DMS53 (cell line): Measurements from ENCODE around the gene ARID1B.

Source experiments
- DNase-seq: peaks from one replicate; lab custom pipeline; 2025; lab: John Stamatoyannopoulos, UW

The ARID1B gene

DNA sequence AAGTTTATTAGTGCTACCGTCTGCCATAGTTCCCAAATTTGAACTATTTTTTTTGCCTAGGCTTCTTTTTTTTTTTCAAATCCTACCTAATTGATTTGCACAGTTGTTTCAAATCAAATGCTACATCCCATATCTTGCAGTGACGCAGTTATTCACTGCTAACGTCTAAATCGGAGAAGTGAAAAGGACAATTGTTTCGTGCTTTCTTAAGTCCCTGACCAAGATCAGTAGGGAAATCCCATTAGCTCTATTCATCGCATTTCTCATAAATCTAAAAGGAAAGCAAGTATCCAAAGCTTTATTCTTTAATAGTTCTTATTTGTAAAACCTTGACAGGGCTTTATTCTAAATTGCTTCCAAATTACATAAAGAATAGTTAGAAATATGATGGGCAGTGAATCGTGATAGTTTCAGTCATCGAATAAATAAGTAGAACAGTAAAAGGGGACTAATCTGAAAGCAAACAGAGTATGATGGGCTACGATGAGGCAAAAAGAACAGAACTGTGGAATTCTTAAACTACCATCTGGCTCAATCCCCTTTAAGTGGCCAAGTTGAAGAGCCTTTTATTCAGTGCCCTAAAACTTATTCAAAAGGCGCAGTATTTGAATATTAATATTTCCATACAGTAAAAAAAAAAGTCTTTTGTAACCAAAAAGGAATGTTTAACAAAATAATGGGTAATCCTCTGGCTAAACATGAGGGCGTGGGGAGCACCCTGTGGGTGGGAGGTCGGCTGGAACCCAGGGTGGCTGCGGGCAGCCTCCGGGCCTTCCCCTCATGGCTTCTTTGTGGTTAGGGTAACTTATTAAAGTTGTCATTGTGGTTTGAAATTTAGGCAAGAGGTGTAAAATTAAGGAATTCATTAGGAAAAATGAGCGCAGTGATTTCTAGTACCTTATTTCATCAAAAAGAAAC is 3.0 kb upstream of the ARID1B start:
- DNase-seq = no peak

DNA sequence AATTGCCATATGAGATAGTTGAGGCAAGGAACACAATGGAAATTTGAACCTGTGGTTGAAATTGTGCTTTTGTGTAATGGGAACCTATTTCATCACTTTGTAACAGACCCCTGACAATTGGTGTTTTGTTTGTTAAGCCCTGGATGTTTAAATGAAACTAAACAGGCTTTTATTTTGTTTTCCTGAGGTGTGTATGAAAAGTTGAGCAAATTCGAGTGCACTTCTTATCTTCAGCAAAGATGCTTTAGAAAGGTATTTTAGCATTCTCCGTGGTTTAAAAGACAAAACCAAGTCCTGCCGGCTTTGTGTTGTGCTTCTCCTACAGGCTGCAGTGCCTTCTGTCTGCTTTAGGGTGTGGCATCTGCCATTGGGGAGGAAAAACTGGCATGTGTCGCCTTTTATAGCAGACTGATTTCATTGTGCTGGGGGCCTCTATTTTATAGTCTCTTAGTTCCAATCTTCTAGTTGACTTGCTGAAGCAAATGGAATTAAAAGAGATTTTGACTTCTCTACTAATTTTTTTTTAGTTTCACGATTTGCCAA is 2.2 kb upstream of the ARID1B start:
- DNase-seq = no peak

DNA sequence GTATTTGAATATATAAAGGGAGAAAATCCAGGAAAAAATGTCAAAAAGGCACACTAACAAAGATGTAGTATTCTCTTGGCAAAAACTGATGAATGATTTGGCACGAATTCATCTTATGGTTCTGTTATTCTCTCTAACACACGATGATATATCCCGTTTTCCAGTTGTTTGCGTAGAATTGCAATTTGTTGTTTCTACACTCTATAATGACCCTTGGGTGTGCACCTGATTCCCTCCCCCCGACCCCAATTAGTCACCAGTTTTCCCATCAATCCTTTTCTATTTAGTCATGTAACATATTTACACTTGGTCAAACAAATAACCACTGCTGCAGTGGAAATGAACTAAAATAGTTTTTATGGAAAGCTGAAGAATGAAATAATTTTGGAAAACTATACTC is 1.5 kb upstream of the ARID1B start:
- no peak for DNase-seq

DNA sequence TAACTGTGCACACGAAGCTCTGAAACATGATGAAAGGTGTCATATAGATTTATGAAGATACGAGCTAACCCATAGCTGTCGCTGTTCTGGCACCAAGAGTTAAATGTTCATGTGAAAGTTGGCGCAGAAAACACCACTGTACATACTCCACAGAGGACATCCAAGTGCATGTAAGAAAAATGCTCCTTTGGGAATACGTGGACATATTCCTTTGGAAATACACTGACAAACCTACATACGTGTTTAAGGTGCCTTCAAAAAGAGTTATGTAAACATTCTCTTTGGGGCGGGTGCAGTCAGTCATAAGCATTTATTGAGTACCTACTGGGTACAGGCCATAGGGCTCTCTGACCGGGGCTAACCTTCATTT is 723 bp upstream of the ARID1B start:
- peak; percentile 46 for DNase-seq

DNA sequence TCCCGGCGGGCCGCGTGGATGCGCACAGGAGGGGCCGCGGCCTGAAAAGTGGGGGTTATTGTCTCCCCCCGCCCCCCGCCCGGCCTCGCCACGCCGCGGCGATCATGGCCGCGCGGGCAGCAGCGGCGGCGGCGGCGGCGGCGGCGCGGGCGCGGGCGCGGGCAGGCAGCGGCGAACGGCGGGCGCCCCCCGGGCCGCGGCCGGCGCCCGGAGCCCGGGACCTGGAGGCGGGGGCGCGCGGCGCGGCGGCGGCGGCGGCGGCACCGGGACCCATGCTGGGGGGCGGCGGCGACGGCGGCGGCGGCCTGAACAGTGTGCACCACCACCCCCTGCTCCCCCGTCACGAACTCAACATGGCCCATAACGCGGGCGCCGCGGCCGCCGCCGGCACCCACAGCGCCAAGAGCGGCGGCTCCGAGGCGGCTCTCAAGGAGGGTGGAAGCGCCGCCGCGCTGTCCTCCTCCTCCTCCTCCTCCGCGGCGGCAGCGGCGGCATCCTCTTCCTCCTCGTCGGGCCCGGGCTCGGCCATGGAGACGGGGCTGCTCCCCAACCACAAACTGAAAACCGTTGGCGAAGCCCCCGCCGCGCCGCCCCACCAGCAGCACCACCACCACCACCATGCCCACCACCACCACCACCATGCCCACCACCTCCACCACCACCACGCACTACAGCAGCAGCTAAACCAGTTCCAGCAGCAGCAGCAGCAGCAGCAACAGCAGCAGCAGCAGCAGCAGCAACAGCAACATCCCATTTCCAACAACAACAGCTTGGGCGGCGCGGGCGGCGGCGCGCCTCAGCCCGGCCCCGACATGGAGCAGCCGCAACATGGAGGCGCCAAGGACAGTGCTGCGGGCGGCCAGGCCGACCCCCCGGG is 637 bp downstream of the ARID1B start:
- peak; percentile 67 for DNase-seq

DNA sequence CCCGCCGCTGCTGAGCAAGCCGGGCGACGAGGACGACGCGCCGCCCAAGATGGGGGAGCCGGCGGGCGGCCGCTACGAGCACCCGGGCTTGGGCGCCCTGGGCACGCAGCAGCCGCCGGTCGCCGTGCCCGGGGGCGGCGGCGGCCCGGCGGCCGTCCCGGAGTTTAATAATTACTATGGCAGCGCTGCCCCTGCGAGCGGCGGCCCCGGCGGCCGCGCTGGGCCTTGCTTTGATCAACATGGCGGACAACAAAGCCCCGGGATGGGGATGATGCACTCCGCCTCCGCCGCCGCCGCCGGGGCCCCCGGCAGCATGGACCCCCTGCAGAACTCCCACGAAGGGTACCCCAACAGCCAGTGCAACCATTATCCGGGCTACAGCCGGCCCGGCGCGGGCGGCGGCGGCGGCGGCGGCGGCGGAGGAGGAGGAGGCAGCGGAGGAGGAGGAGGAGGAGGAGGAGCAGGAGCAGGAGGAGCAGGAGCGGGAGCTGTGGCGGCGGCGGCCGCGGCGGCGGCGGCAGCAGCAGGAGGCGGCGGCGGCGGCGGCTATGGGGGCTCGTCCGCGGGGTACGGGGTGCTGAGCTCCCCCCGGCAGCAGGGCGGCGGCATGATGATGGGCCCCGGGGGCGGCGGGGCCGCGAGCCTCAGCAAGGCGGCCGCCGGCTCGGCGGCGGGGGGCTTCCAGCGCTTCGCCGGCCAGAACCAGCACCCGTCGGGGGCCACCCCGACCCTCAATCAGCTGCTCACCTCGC is 1.5 kb downstream of the ARID1B start:
- peak; percentile 67 for DNase-seq

DNA sequence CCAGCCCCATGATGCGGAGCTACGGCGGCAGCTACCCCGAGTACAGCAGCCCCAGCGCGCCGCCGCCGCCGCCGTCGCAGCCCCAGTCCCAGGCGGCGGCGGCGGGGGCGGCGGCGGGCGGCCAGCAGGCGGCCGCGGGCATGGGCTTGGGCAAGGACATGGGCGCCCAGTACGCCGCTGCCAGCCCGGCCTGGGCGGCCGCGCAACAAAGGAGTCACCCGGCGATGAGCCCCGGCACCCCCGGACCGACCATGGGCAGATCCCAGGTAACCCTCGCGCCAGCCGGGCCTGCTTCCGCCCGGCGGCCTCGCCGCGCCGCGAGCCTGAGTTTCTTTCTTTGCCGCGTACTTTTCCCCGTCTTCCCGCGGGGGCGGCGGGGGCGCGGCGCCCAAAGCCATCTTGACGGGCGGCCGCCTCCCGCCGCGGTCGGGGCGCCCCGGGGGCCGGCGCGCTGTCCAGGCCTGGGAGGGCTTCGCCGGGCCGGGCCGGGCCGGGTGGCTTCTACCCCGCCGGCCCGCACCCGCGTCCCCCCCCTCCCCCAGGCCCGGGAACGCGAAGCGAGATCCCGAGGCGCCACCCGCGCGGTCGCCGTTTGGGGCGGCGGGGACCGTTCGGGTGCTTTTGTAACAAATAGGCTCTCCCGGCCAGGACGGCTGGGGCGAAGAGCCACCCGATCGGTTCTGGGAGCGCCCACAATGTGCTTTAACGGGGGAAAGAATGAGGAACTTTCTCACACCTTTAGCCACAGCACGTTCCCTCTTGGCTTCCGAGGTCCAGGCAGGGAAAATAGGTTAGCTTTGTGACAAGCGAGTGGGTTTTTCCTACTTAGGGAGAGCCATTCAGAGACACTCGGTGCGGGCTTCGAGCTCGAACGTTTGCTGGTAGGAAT is 2.3 kb downstream of the ARID1B start:
- DNase-seq = peak; percentile 75

DNA sequence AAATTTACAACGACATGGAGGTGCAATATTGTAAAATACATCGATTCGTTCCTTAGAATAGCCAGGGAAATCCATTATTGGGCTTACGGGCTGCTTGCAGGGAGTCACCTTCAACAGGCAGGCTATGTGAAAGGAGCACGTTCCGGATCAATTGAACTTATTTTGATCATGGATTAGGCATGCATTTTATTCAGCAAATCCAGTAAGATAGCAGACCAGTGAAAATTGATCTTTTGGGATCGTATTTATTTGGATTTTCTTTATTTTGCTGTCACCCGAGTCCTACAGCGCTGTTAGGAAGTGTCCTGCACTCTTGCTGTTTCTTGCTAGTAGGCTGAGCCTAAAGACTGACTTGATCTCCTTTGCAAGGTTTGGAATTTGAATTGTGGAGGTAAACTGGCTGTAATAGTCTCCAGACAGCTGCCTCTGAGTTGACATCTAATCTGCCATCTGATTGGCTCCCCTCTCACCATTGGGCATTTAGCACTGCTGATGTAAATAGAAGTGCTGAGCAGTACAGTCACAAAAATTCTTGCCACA is 3.0 kb downstream of the ARID1B start:
- peak; percentile 82 for DNase-seq

DNA sequence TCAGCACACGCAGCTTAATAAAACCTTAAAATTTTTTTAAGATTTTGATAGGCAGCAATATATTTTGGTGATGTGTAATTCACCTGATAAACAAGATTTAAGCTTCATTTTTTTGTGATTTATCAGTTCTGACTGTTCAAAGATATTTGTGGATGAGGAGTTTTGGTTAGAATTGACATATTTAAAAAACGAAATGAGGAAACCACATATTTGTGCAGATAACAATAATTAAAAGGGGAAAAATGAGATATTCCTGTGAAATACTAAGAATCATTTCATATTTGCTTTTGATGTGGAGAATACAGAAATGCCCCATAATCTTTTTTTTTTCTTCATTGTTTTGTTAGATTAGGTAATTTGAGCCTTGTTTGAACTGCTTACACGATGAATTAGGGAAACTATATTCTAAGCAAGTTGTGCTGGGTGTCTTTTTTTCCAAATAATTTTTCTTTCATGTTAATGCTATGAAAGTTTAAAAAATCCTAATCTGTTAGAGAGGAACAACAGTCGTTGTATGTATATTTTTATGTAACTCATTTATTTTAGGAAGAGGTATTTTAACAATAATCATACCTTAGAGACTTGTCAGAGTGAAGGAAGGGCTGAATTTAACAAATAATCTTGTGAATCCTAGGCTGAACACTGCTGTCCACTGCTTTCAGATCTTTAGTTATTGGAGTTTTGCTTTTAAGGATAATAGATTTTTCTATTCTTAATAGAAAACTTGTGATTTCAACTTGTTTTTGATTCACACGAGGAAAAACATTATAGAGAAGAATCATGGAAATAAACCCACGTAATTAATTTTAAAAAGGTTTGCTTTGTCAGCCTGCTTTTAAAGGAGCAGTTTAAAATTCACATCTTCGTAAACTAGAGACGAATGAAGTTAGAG is 4.0 kb downstream of the ARID1B start:
- DNase-seq = no peak

DNA sequence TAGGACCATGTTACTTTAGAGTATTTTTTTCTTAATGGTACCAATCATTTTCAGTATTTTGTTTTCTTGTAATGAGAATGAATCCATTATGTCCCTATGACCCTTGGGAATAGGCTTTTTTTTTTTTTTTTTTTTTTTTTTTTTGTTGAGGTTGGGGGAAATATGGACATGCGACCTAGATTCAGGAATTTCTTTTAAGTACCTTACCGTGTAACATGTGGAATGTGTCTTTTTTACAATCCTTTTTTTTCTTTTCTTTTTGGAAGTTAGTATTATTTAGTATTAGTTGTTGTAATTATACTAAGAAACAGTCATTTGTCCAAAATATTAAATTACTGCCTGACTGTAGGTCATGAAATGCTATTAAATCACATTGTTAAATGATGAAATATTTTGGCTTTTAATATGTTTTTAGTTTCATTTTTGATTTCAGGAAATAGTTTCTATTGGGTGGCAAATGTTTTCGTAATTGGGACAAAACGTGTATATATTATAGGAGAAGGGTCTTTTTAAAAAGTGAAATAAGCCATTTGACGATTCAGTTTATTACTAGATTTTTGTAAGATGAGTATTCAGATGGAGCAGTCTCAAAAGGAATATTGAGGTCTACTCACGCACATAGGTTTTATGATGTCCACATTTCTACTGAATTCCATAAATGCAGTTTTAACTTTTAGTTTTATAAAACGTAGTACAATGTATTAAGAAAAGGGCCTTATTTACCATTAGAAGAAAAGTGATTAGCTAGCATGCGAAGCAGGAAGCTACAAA is 4.9 kb downstream of the ARID1B start:
- DNase-seq = no peak

DNA sequence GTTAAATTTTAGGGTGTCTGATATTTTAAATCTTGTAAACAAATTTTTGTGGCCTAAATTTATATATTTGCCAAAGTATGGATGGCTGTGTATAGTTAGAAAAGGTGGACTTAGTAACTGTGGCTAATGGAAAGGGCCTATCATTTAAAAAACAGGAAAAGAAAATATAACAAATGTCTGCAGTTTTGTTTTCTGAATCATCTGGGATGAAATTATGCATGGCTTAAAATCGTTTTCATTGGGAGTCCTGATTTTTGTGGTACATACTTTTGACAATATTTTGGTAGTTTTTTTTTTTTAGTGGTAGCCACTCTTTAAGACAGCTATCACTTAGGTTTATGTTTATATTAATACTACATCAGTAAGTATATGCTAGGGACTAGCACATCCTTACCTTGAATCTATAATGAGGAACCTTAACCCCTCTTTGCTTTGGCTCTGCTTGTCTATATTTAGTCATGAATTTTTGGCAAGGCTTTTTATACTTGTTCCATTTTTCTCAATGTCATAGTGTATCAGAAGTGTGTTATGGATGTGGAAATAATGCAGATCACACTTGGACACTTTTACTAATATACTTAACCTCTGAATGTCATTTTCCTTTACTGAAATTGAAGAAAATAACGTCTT is 5.6 kb downstream of the ARID1B start:
- no peak for DNase-seq

DNA sequence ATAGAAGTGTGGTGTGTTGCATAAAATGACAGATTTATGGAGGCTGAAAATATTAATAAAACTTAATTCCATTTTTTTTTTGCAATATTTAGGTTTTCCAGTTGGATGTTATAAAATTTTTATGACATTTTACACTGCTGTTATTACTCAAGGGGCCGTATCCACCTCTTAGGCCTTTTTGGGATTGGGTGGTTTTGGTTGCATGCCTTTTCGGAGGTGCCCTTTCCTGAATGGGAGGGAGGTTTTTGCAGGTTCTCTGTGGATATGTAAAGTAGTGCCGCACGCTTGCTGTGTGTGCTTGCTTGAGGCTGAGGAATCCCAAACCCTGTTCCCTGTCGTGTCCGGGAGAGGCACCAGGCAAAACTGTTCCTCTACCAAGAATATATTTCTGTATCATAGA is 6.8 kb downstream of the ARID1B start:
- no peak for DNase-seq

DNA sequence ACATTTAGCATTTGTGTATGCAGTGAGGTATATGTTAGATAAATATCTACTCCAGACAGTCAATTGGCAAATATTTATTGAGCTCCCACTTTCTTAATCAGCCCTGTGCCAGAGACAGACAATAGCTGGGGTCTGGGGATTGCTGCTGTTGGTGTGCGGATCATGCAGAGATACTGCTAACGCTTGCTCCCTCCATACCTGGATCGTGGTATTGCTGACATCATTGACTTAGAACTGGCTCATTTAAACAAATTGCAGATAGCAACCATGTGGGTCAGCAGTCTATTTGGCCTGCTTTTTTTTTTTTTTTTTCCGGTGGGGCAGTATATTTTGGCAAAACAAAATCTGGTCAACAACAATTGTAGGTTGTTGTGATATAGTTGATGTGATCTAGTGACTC is 9.5 kb downstream of the ARID1B start:
- DNase-seq = no peak

DNA sequence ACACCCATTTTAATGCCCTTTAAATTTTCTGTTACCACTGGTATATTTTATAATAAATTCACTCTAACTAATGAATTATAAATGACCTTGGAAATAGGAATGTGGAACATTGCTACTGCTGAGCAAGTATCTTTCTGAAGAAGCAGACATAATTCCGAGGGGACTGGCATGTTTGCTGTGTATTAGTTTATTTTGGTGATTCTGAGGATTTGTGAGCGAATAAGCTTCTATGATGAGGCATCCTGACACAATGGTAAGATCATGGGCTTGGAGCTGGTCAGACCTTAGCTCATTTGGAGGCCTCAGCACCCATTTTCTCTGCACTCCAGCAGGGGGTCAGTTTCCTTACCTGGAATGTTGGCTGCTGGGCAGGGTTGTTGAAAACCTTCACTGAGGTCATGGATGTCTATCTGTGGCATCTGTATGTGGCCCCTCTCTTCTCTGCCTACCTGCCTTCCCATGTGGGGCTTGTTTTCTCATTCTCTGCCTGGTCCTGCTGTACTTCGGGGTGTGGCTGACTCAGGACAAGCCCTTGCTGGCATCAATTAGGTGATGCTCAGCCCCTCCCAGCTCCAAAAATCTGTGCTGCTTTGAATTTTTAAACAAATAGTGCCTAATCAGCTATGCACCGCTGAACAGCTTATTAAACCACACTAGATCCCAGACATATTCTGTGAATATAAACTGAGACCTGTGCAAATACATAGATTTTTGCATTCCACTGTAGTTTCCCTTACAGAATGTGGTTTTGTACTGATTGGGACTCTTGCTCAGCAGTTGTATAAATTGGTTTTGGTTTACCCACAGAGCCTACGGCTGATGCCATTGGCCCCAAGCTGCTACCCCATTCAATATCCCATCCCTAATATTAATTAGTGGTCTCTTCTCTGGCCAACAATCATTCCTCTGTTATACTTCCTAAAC is 10.7 kb downstream of the ARID1B start:
- DNase-seq = no peak

DNA sequence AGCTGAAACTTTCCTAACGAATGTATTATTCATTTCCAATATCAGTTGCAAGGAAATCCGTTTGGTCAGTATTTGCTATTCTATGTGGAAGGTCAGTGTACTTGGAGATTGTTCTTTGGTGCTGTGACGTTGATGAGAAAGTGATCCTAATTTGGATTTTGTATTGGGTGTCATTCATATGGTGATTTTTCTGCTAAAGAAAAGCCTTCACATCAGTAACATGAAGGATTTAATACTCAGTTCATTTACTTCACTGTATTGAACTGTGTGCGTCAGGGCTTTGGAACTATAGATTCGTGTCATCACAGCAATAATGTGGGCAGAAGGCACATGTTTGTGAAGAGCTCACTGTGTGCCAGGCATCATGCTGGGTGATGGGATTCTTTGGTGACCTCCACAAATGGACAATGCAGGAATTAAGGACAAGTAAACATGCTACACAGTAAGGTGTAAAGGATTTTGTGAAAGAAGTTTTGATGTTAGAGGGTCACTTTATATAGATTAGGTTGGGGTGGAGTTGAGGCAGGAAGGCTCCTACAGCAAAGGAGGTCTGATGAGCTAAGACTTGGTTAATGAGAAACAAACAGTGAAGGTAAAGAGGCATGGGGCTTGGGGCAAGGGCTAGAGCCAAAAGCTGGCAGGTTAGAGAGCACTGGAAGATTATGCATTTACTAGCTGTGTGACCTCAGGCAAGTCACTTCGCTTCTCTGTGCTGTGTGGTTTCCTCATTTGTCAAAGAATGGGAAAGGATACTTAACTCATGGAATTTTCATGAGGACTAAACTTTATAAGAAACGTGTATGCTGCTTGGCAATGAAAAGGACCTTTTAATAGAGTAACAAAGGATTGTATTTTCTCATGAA is 12.1 kb downstream of the ARID1B start:
- no peak for DNase-seq

DNA sequence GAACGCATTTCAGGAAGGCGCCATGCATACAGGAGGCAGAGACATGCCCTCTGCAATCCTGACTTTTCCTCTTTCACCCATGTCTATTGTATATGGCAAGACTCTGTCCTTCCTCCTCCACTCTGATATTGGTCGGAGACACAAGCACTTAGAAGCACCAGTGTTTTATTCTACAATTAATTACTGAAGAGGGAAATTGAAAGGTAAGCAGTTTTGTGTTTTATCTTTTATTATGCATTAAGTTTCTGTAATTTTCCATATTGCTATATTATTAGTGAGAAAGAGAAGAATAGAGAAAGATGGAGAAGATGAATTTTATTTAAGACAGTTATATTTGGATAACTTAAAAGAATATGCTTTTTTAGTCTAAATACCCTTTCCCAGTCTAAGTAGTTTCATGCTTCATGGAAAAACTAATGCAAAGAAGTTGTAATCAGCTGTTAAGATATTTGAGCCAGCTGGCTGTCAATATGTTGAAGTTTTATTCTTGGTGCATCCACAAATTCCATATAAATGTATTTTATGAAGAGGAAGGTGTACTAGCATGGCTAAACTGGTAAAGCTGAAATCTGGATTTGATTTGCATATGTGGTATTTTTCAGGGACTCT is 13.6 kb downstream of the ARID1B start:
- DNase-seq = no peak
